B cell (primary cell): ENCODE measurements around the gene UAP1L1. TPM values are rescaled to one million over a fixed set of nuclear protein-coding genes. Genes with fewer than 3 reads are reported as not detected.

Experiments
- ATAC-seq: fragments of 200-7000 bp; cut with Tn5 transposase; one replicate; pipeline ENCODE4 v1.10.0; 2021; ENCODE audit warnings: low read depth, mild to moderate bottlenecking, moderate number of reproducible peaks, moderate library complexity
- CTCF ChIA-PET: fragments of 350-600 bp; sonication (Branson Sonifier 250); formaldehyde crosslinking; loops from one replicate; lab custom pipeline; 2021; ENCODE audit warnings: antibody characterized with exemption, inconsistent platforms; lab: Charles Lee
- POLR2A ChIA-PET: fragments of 350-600 bp; sonication (Branson Sonifier 250); formaldehyde crosslinking; loops from one replicate; lab custom pipeline; 2021; ENCODE audit warnings: antibody characterized with exemption; lab: Charles Lee
- DNase-seq: peaks from one replicate; pipeline ENCODE4 v3.0.0; 2013
- H2AFZ ChIP-seq: 2 replicates; pipeline ENCODE4 v1.6.1; 2012; ENCODE audit warnings: mild to moderate bottlenecking, low read depth, low read length; ENCODE audit not compliant: insufficient read depth, poor library complexity, severe bottlenecking
- H3K27ac ChIP-seq, 2 donors: 1 replicate in 1 of 2; 2 replicates in 1 of 2; pipeline ENCODE4 v1.5.1; 2012 to 2013; ENCODE audit warnings: low read length in 2 of 2, mild to moderate bottlenecking in 2 of 2, moderate library complexity in 1 of 2
- H3K27me3 ChIP-seq, 4 experiments: fragments of 200-600 bp in 1 of 4; sonication (generic) in 1 of 4; replicated peaks in 1 of 4; 1 replicate in 2 of 4; 2 replicates in 2 of 4; pipeline versions ENCODE4 v1.6.1 to v1.7.0; 2013 to 2016; ENCODE audit warnings: low read length in 3 of 4, mild to moderate bottlenecking in 2 of 4, mixed read lengths in 1 of 4, moderate library complexity in 1 of 4; ENCODE audit not compliant: insufficient read depth in 4 of 4, control insufficient read depth in 3 of 4; ENCODE audit errors: control extremely low read depth in 1 of 4
- H3K36me3 ChIP-seq, 2 experiments: replicated peaks in 1 of 2; 1 replicate in 1 of 2; 2 replicates in 1 of 2; pipeline versions ENCODE4 v1.6.1 to v1.7.1; 2013; ENCODE audit warnings: low read length in 1 of 2; ENCODE audit not compliant: insufficient read depth in 2 of 2, control insufficient read depth in 1 of 2; ENCODE audit errors: control extremely low read depth in 1 of 2, extremely low read depth in 1 of 2
- H3K4me1 ChIP-seq, 2 donors: fragments of 200-600 bp in 1 of 2; sonication (generic) in 1 of 2; 1 replicate in 1 of 2; 2 replicates in 1 of 2; pipeline versions ENCODE4 v1.5.1 to v1.6.1; 2013 to 2017; ENCODE audit warnings: low read length in 2 of 2; ENCODE audit not compliant: control insufficient read depth in 2 of 2, insufficient read depth in 2 of 2
- H3K4me2 ChIP-seq: replicated peaks from 2 replicates; pipeline ENCODE3; 2012; ENCODE audit warnings: mild to moderate bottlenecking, low read depth, low read length; ENCODE audit not compliant: poor library complexity, severe bottlenecking
- H3K4me3 ChIP-seq, 5 experiments: fragments of 200-600 bp in 1 of 5; sonication (generic) in 1 of 5; 1 replicate in 3 of 5; 2 replicates in 2 of 5; pipeline versions ENCODE4 v1.5.1 to v1.7.0; 2011 to 2016; ENCODE audit warnings: low read length in 4 of 5, mild to moderate bottlenecking in 4 of 5, low read depth in 2 of 5, control low read depth in 1 of 5, moderate library complexity in 1 of 5; ENCODE audit not compliant: insufficient read depth in 1 of 5; ENCODE audit errors: control extremely low read depth in 1 of 5, extremely low read depth in 1 of 5
- H3K79me2 ChIP-seq: fragments of 200-600 bp; sonication (generic); one replicate; pipeline ENCODE4 v1.6.0; 2016; ENCODE audit warnings: low read length; ENCODE audit not compliant: control insufficient read depth, insufficient read depth
- H3K9ac ChIP-seq: fragments of 200-600 bp; sonication (generic); 2 replicates; pipeline ENCODE4 v1.6.1; 2017; ENCODE audit warnings: mild to moderate bottlenecking, low read length, moderate library complexity
- H3K9me3 ChIP-seq, 3 donors: one replicate each; pipeline versions ENCODE4 v1.6.1 to v1.7.1; 2013; ENCODE audit warnings: low read length in 2 of 3; ENCODE audit not compliant: control insufficient read depth in 2 of 3, insufficient read depth in 1 of 3; ENCODE audit errors: control extremely low read depth in 1 of 3
- H4K20me1 ChIP-seq: 2 replicates; pipeline ENCODE4 v1.6.0; 2012; ENCODE audit warnings: mild to moderate bottlenecking, low read length; ENCODE audit not compliant: insufficient read depth, control insufficient read depth, poor library complexity, severe bottlenecking
- H3K27ac Mint-ChIP-seq: one replicate; pipeline ENCODE4 v1.8.0; 2021; ENCODE audit warnings: mixed read lengths
- H3K27me3 Mint-ChIP-seq: one replicate; pipeline ENCODE4 v1.8.0; 2021; ENCODE audit warnings: mixed read lengths
- H3K4me1 Mint-ChIP-seq: one replicate; pipeline ENCODE4 v1.8.0; 2021; ENCODE audit warnings: mixed read lengths
- H3K4me3 Mint-ChIP-seq: one replicate; pipeline ENCODE4 v1.8.0; 2021; ENCODE audit warnings: mixed read lengths
- H3K9me3 Mint-ChIP-seq: one replicate; pipeline ENCODE4 v1.8.0; 2022; ENCODE audit warnings: mixed read lengths; ENCODE audit not compliant: insufficient read depth
- CTCF ChIP-seq: fragments of 200-600 bp; IDR thresholded peaks from one replicate; pipeline ENCODE4 v1.8.0; 2022; ENCODE audit warnings: antibody characterized with exemption, mild to moderate bottlenecking
- EZH2 ChIP-seq: IDR thresholded peaks from 2 replicates; pipeline ENCODE4 v1.6.1; 2012; ENCODE audit warnings: borderline replicate concordance, low read depth, mild to moderate bottlenecking, moderate library complexity, low read length; ENCODE audit not compliant: insufficient read depth, poor library complexity, severe bottlenecking
- WGBS: methylation state at CpG from one replicate; pipeline ENCODE4 v1.1.5; 2013; ENCODE audit warnings: missing lambda C conversion rate; ENCODE audit not compliant: insufficient coverage; 5-methylcytosine and 5-hydroxymethylcytosine counted together
- intact Hi-C: fragments of 100-400 bp; cut with micrococcal nuclease; formaldehyde crosslinking; loops from one replicate; pipeline ENCODE4 v1.10.0; 2022
- polyA plus RNA-seq: library from polyadenylated mRNA; depleted of rRNA; stranded (reverse); fragments of >200 nt; gene quantifications from 2 replicates; pipeline ENCODE4 v1.2.3, GENCODE V29; 2012
- total RNA-seq, 2 donors: library from RNA; stranded (reverse); fragments of 120-200 nt in 1 of 2; gene quantifications; 1 replicate in 1 of 2; 2 replicates in 1 of 2; pipeline versions ENCODE4 v1.2.3 to v1.2.4, GENCODE V29; 2013 to 2022

UAP1L1 gene
- total and polyA plus RNA-seq, 2 donors (not counting 1 experiment from before 2014, with no cell fraction given): 29.1 to 47.6 TPM

- peak overlapping the region; percentile 36 to 47 for H3K27ac ChIP-seq
- peak overlapping the region; percentile 52 for H3K9ac ChIP-seq
- H3K9me3 ChIP-seq: peaks cover 0 to 11% (median 0%) of the 10 kb centered on the region in 3 donors
- H3K79me2 ChIP-seq: peaks cover 12% of the 10 kb centered on the region
- POLR2A ChIA-PET: interaction anchor here (0.7 to 1.4 kb wide), 11 partner anchors 13 to 271 kb away, joined by 3 to 6 read pairs (median 3); partner anchors contain the start of genes PAXX and RABL6
- CTCF ChIA-PET: interaction anchor here (0.6 to 3.9 kb wide), 37 partner anchors 8 to 546 kb away, joined by 3 to 106 read pairs (median 6); partner anchors contain the start of genes AJM1, C8G, CLIC3 and FBXW5
- no peaks in the 10 kb centered on the region for H3K9me3 Mint-ChIP-seq
- intact Hi-C loops: loop anchor here (2.0 to 5.0 kb wide), 2 partner anchors 38 to 191 kb away; partner anchors contain the start of genes AJM1 and SAPCD2
- H4K20me1 ChIP-seq: peaks cover 5% of the 10 kb centered on the region
- TF ChIP-seq EZH2 (no peak), CTCF (no peak)
- H3K27me3 ChIP-seq: peaks cover 0 to 6% (median 0%) of the 10 kb centered on the region in 4 experiments
- ATAC-seq (no peak), DNase-seq (no peak)
- WGBS: 3% methylated on average over 10 of the region's 15 CpGs
- H3K4me1 ChIP-seq: peaks cover 59 to 63% of the 10 kb centered on the region in 2 donors
- H2AFZ ChIP-seq: peak overlapping the region; percentile 61
- peak overlapping the region; percentile 95 for H3K27ac Mint-ChIP-seq
- H3K4me3 Mint-ChIP-seq: peak overlapping the region; percentile 89
- peaks cover 55% of the 10 kb centered on the region for H3K4me1 Mint-ChIP-seq
- H3K4me2 ChIP-seq: peak overlapping the region; percentile 100
- no peaks in the 10 kb centered on the region for H3K27me3 Mint-ChIP-seq
- H3K4me3 ChIP-seq: peak overlapping the region in 3 of 5 experiments; percentile 19 to 66 (median 27)
- no peaks in the 10 kb centered on the region for H3K36me3 ChIP-seq
Observed at GRCh38 chr9:137034039-137034708, 43.1 kb upstream of the UAP1L1 start.
